ENCODE measurements around the gene PLEKHA1. TPM values are rescaled to one million over a fixed set of nuclear protein-coding genes. Genes with fewer than 3 reads are reported as not detected.
A peak's percentile ranks its signal among the peaks of the same experiment; 100 is the strongest.

Gene PLEKHA1
- total RNA-seq, 1 donor from 2014 or later, result 3.5 TPM

- intact Hi-C loops (cut with micrococcal nuclease), result no loop called here
- Mint-ChIP-seq H3K4me3 (no peak overlapping the region), H3K4me1 (no peaks in the 10 kb centered on the region), H3K9me3 (no peaks in the 10 kb centered on the region), H3K27me3 (peaks cover 5% of the 10 kb centered on the region), H3K36me3 (ENCODE audit: low read depth) (no peaks in the 10 kb centered on the region), H3K27ac (no peak overlapping the region)
- no peak for DNase-seq
Observed at GRCh38 chr10:122341141-122341810, 33.2 kb upstream of the PLEKHA1 start.

- no peaks in the 10 kb centered on the region for H3K9me3 Mint-ChIP-seq
- peaks cover 5% of the 10 kb centered on the region for H3K27me3 Mint-ChIP-seq
- peak; percentile 83 for DNase-seq
- H3K4me3 Mint-ChIP-seq, result no peak overlapping the region
- H3K27ac Mint-ChIP-seq, result no peak overlapping the region
- no peaks in the 10 kb centered on the region for H3K4me1 Mint-ChIP-seq
- no peaks in the 10 kb centered on the region for H3K36me3 Mint-ChIP-seq (ENCODE audit: low read depth)
- intact Hi-C loops (cut with micrococcal nuclease), result loop anchor here (1.0 to 2.0 kb wide), 3 partner anchors 44 to 222 kb away; no protein-coding TSS in a partner anchor
Observed at GRCh38 chr10:122342293-122343134, 32.0 kb upstream of the PLEKHA1 start.

DNA sequence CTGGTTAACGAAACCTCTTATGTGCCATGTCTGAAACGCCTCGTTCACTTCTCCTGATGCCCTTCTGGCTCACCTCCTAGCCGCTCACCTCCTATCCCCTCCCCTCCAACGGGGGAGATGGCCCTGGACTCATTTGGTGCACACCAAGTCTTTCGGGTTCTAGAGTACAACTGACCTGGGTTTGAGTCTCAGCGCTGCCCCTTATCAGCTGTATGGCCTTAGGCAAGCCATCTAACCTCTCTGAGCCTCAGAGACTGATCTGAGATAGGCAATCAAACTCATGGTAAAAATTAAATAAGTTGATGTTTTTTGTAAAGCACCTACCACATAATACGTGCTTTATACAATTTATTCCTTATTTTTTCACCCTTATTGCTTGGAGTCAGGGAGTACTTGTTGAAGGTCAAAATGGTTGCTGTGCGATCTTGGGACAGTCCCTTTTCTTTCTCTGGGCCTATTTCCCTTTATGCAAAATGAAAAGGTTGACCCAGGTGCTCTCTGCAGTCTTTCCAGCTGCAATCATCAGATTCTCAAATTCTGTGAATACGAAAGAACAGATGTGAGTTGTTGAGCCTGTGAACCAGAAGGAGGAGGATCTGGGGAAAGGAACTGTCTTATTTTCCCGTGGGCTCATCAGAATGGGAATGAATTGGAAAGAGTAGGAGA is 31.2 kb upstream of the PLEKHA1 start:
- H3K27ac Mint-ChIP-seq, result no peak overlapping the region

GRCh38 chr10:122343936-122344335 is 30.6 kb upstream of the PLEKHA1 start:
- H3K9me3 Mint-ChIP-seq, result no peaks in the 10 kb centered on the region
- peaks cover 6% of the 10 kb centered on the region for H3K27me3 Mint-ChIP-seq
- no peak overlapping the region for H3K4me3 Mint-ChIP-seq
- H3K36me3 Mint-ChIP-seq (ENCODE audit: low read depth), result no peaks in the 10 kb centered on the region
- no peak for DNase-seq
- intact Hi-C loops (cut with micrococcal nuclease), result loop anchor here (2.0 kb wide), 2 partner anchors 45 to 221 kb away; no protein-coding TSS in a partner anchor
- no peaks in the 10 kb centered on the region for H3K4me1 Mint-ChIP-seq
- no peak overlapping the region for H3K27ac Mint-ChIP-seq

More for the DNA sequence above, 31.2 kb upstream of the PLEKHA1 start:
- no peaks in the 10 kb centered on the region for H3K36me3 Mint-ChIP-seq (ENCODE audit: low read depth)
- no peaks in the 10 kb centered on the region for H3K9me3 Mint-ChIP-seq
- H3K27me3 Mint-ChIP-seq, result peaks cover 6% of the 10 kb centered on the region
- intact Hi-C loops (cut with micrococcal nuclease), result loop anchor here (2.0 kb wide), 2 partner anchors 44 to 222 kb away; no protein-coding TSS in a partner anchor
- H3K4me1 Mint-ChIP-seq, result no peaks in the 10 kb centered on the region
- DNase-seq, result no peak
- no peak overlapping the region for H3K4me3 Mint-ChIP-seq

DNA sequence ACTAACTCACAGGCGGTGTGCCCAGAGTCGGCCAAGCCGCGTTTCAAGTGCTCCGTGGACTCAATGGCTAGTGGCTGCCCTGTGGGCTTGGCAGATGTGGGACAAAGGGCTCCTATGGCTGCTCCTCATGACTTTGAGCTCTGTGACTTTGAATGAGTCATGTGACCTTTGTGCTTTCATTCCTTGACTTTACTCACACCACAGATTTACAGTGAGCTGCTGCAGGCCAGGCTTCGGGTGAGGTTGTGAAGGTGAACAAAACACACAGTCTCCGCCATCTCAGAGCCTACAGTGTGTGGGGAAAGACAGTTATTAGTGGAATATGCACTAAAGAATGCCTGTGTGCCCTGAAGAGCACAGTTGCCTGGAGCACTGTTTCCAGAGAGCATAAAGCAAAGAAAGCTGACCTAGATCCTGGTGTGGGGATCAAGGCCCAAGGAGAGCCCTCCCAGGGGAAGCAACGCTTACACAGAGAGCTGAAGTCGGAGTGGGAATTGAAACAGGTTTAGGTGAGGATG is 29.7 kb upstream of the PLEKHA1 start:
- Mint-ChIP-seq H3K4me3 (no peak overlapping the region), H3K4me1 (no peaks in the 10 kb centered on the region), H3K36me3 (ENCODE audit: low read depth) (no peaks in the 10 kb centered on the region), H3K27ac (no peak overlapping the region), H3K27me3 (peaks cover 6% of the 10 kb centered on the region), H3K9me3 (no peaks in the 10 kb centered on the region)
- no peak for DNase-seq
- intact Hi-C loops (cut with micrococcal nuclease), result no loop called here

DNA sequence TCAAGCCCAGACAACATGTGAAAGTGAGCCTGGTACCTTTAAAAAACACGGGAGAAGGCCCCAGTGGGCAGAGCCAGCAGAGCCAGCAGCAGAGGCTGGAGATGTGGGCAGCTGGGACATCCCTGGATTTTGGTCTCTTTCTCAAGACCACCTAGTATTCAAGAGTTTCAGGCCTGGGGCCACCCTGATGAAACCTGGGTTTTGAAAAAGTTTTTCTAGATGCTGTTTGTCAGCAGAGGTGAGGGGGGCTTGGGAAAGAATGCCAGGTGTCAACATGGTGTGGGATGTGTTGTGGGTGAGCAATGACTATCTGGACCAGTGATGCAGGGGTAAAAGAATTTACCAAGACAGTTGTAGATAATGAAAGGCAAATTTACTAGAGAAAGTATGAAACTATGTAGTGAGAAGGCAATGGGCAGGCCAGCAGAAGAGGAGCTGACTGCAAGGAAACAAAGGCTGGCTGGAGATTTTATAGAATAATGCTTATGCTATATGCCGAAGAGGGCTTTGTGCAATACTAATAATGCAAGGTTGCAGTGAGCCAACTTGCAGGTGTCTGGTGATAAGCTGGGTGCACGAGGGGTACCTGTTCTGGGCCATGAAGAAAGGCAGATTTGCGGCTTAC is 28.1 kb upstream of the PLEKHA1 start:
- H3K4me3 Mint-ChIP-seq, result no peak overlapping the region

DNA sequence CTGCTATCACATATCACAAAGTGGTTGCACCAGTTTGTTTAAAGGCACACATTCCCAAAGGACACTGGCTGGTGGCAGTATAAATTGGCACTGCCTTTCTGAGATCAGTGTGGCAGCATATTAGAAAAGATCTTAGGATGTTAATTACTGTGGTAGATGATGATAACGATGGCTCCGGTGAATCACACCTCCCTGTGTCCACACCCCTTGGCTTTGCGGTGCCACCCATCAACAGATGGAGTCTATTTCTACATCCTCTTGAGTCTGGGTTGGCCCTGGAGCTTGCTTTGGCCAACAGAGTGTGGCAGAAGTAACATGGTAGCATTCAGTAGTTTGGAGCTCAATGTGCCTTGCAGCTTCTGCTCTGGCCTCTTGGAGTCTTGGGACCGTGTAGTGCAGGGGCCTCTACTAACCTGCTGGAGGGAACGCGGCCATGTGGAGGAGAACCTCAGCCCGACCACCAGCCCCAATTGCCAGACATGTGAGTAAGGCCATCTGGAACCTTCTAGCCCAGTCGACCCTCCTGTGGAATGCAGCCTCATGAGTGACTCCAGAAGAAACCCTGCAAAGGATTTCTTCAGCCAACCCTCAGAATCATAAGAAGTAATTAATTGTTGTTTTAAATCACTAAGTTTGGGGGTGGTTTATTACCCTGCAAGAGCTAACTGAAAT is 27.2 kb upstream of the PLEKHA1 start:
- no peak for DNase-seq
- no peak overlapping the region for H3K4me3 Mint-ChIP-seq
- peaks cover 6% of the 10 kb centered on the region for H3K27me3 Mint-ChIP-seq
- intact Hi-C loops (cut with micrococcal nuclease), result no loop called here
- H3K27ac Mint-ChIP-seq, result no peak overlapping the region
- no peaks in the 10 kb centered on the region for H3K36me3 Mint-ChIP-seq (ENCODE audit: low read depth)
- H3K4me1 Mint-ChIP-seq, result no peaks in the 10 kb centered on the region
- H3K9me3 Mint-ChIP-seq, result no peaks in the 10 kb centered on the region

More for the DNA sequence above, 28.1 kb upstream of the PLEKHA1 start:
- Mint-ChIP-seq H3K9me3 (no peaks in the 10 kb centered on the region), H3K27me3 (peaks cover 6% of the 10 kb centered on the region), H3K4me1 (no peaks in the 10 kb centered on the region), H3K36me3 (ENCODE audit: low read depth) (no peaks in the 10 kb centered on the region), H3K27ac (no peak overlapping the region)
- DNase-seq, result no peak
- intact Hi-C loops (cut with micrococcal nuclease), result no loop called here

DNA sequence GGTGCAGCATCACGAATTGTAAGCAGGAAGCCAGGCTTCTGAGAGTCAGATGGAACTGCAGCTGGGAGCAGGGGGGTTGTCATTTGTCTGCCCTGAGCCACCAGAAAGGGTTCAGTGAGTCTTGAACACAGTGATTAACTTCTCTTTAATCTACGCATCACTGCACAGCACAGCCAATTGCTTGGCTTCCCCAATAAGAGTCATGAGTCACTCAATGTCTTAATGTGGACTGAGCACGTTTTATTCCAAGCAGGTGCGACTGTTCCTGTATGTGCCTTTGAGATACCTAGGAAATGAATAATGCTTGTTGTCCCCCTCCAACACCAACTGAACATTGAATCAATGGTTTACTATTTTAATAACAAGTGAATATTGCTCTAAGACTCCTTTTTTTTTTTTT is 26.0 kb upstream of the PLEKHA1 start:
- no peaks in the 10 kb centered on the region for H3K9me3 Mint-ChIP-seq
- no peak overlapping the region for H3K27ac Mint-ChIP-seq
- H3K27me3 Mint-ChIP-seq, result peaks cover 8% of the 10 kb centered on the region
- H3K36me3 Mint-ChIP-seq (ENCODE audit: low read depth), result no peaks in the 10 kb centered on the region
- no peak overlapping the region for H3K4me3 Mint-ChIP-seq
- intact Hi-C loops (cut with micrococcal nuclease), result no loop called here
- DNase-seq, result no peak
- H3K4me1 Mint-ChIP-seq, result no peaks in the 10 kb centered on the region

GRCh38 chr10:122348935-122349361 is 25.6 kb upstream of the PLEKHA1 start:
- no peaks in the 10 kb centered on the region for H3K36me3 Mint-ChIP-seq (ENCODE audit: low read depth)
- DNase-seq, result no peak
- no peak overlapping the region for H3K4me3 Mint-ChIP-seq

DNA sequence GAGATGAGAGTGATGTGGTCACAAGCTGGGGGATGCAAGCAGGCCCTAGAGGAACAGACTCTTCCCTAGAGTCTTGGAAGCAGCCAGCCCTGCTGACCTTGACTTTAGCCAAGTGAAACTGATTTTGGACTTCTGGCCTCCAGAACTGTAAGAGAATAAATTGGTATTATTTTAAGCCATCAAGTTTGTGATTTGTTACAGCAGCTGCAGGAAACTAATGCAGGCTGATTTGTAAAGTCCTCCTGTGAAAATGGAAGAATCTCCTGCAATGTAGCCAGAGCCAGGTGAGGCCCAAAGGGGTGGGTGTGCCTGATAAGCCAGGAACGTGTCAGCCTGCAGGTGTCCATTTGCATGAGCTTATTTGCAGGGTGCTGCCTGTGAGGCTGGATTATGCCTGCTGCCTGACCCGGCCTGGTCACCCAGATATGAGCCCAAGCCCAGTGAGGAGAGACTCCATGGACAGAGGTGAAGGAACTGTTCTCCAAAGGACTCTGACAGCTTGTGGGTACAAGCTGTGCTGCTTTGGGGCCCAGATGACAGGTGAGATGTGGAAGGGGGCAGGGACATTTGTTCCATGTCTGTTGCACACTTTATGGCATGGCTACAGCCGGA is 24.6 kb upstream of the PLEKHA1 start:
- Mint-ChIP-seq H3K4me1 (no peaks in the 10 kb centered on the region), H3K4me3 (no peak overlapping the region), H3K36me3 (ENCODE audit: low read depth) (no peaks in the 10 kb centered on the region), H3K9me3 (no peaks in the 10 kb centered on the region), H3K27me3 (peaks cover 6% of the 10 kb centered on the region), H3K27ac (no peak overlapping the region)
- no peak for DNase-seq
- intact Hi-C loops (cut with micrococcal nuclease), result no loop called here

More at GRCh38 chr10:122348935-122349361, 25.6 kb upstream of the PLEKHA1 start:
- H3K27ac Mint-ChIP-seq, result no peak overlapping the region
- H3K4me1 Mint-ChIP-seq, result no peaks in the 10 kb centered on the region
- peaks cover 10% of the 10 kb centered on the region for H3K27me3 Mint-ChIP-seq
- intact Hi-C loops (cut with micrococcal nuclease), result no loop called here
- H3K9me3 Mint-ChIP-seq, result no peaks in the 10 kb centered on the region

DNA sequence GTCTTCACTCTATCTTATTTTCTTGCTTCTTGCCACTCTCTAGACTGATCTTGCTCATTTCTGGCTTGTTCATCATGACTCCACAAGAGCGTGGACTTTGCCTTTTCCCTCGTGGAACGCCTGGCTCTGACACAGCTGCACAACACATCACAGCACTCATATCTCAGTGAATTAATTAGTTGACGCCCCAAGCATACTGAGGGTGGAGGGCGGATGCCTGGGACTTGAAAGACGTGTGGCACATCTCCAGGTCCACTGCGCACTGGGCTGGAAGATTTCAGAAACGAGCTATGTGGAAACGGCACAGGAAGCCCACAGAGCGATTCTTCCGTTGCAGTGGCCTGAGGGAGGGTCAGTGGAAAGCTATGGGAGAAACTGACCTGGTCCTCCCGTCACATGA is 23.6 kb upstream of the PLEKHA1 start:
- intact Hi-C loops (cut with micrococcal nuclease), result no loop called here
- no peak for DNase-seq
- no peaks in the 10 kb centered on the region for H3K9me3 Mint-ChIP-seq
- no peaks in the 10 kb centered on the region for H3K4me1 Mint-ChIP-seq
- peaks cover 6% of the 10 kb centered on the region for H3K27me3 Mint-ChIP-seq
- no peak overlapping the region for H3K27ac Mint-ChIP-seq
- H3K4me3 Mint-ChIP-seq, result no peak overlapping the region
- H3K36me3 Mint-ChIP-seq (ENCODE audit: low read depth), result no peaks in the 10 kb centered on the region

GRCh38 chr10:122352817-122353525 is 21.5 kb upstream of the PLEKHA1 start:
- Mint-ChIP-seq H3K36me3 (ENCODE audit: low read depth) (no peaks in the 10 kb centered on the region), H3K27ac (no peak overlapping the region), H3K9me3 (no peaks in the 10 kb centered on the region)

More at GRCh38 chr10:122352817-122353525, 21.5 kb upstream of the PLEKHA1 start:
- Mint-ChIP-seq H3K27me3 (peaks cover 5% of the 10 kb centered on the region), H3K4me1 (no peaks in the 10 kb centered on the region), H3K4me3 (no peak overlapping the region)
- DNase-seq, result no peak
- intact Hi-C loops (cut with micrococcal nuclease), result no loop called here
